Measurements from ENCODE around the gene SERPINB11.

- TF ChIP-seq CTCF (IDR thresholded peaks at IDR 0.05; ENCODE audit: low read depth, low read length) (no peak), MAX (IDR thresholded peaks at IDR 0.05; ENCODE audit: low read depth, low read length) (no peak), POLR2A (IDR thresholded peaks at IDR 0.05; ENCODE audit: extremely low read depth, insufficient read length) (no peak)
These were observed 22.7 kb upstream of the SERPINB11 start for GRCh38 chr18:63679820-63680606.

All from NB4 (cell line).